ENCODE measurements around the gene FAM131B.
"Not testable (repeated sequence)": the region's sequence is repeated elsewhere in the genome, so short reads cannot be mapped to it uniquely, and the experiment has no call there.

The FAM131B gene

DNA sequence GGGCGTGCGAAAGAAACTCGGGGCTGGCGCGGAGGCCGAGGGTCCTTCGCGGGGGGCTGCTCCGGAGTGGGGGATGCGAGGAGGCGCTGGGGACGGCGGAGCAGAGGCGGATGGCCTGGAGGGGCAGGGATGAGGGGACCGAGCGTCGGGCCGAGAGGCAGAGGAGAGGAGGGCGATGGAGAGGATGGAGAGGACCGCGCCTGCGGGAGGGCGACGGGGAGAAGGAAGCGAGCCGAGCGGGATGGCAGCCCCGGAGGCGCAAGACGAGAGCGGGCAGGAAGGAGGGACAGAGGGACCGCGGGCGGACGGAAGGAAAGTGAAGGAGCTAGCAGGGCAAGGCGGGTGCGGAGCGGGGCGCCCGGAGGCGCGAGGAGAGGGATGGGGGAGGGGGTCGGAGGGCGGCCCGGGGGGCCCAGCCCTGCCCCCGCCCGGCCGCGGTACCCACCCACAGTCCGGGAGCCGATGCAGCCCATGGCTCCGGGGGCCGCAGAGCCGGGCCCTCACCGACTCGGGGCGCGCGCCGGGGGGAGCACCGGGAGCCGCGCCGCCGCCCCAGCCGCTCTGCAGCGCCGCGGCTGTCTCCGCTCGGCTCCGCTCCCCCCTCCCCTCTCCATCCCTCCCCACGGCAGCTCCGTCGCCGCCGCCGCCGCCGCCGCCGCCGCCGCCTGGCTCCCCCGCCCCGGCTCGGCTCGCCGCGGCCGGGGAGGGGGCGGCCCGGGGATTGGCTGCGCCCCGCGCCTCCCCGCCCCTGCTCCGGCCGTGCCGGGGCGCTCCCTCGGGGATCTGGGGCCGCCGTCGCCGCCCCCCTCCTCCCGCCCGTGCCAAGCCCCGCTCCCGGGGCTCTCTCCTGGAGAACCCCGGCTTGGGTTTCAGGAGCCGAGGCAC is at the start of gene FAM131B:
FAM131B (minus strand) TSS at position 583 of the 885 bp plus-strand sequence; CDS start at position 473, 110 bp downstream.
- no peak for DNase-seq (ENCODE audit: low read depth)

DNA sequence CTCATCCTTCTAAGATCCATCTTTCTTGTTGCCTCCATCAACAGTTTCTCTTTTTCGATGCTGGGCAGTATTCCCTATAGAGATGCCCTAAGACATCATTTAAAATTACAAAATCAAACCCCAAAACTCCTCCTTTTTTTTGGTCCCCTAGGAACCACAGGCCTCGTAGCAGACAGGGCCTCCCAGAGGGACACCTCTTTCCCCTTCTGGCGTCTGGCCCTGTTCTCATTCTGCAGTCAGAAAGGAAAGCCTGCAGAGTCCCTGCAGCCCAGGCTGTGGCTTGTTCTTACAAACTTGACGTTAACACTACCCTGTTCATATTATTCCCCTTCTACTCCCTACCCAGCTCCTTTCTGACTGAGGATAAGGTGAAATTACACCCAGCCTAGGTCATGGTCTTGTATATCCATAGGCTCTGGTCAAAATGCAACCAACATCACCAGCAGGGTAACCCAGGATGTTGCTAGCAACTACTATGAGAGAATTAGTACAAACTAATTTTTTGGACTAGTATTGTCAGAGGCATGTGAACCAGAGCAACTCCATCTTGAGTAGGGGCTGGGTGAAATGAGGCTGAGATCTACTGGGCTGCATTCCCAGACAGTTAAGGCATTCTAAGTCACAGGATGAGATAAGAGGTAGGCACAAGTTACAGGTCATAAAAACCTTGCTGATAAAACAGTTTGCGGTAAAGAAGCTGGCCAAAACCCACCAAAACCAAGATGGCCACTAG is 49.6 kb upstream of the FAM131B start:
- DNase-seq (ENCODE audit: low read depth): no peak

DNA sequence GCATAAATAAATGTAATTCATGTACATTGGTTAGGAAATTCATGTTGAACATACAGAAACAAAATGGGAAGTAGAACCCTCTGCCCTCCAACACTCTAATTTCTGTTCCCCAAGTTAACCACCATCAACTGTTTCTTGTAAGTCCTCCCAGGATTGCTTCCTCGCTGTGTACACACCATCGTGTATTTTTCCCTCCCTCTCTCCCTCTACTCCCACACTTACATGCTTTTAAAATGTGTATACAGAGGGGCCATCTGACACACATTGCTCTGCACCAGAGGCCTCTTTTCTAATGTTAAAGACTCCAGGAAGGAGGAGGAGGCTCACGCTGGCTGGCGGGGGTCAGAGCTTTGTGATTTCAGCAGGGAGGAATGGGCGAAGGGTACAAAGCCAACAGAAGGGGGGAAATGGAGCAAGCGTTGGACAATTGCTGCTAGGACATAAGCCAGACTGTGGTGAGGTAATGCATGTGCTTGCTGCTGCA is 48.0 kb upstream of the FAM131B start:
- no peak for DNase-seq (ENCODE audit: low read depth)

DNA sequence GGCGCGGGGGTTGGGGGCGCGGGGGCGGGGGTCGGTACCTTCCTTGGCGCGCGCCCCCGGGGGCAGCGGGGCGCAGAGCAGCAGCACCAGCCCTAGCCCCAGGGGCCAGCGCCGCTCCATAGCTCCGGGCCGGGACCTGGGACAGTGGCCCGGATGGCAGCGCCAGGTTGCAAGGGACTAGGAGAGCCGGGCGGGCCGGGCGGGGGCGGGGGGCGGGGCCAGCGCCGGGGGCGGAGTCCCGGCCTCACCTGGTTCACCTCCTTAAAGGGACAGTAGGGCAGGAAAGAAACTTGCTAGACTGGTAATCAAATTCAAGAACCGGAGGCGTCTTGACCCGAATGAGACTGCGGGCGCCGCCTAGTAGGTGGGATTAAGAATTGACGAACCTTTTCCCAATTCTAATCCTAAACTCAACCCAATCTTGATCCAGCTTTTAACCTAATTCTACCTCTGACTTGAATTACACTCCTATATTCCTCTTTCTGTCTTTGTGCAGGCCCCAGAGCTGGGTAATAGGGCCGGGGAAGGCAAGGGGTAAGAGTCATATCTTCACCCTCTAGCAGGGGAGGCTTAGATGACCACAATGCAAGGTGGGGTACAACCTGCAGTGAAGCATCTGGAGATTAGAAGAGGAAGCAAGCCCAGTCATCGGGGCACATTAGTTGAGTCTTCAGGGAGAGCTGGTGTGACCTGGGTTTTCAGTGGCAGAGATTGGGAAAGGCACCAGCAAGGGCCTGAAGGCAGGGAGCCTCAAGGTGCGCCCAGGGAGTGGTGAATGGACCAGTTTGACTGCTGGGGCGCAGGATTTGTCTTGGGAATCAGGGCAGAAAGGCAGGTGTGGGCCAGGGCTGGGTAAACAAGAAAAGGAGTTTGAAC is 46.4 kb upstream of the FAM131B start, which contains the start of gene EPHA1:
EPHA1 (minus strand) TSS at position 171 of the 876 bp plus-strand sequence; CDS start at position 120, 51 bp downstream.
- DNase-seq (ENCODE audit: low read depth): no peak

DNA sequence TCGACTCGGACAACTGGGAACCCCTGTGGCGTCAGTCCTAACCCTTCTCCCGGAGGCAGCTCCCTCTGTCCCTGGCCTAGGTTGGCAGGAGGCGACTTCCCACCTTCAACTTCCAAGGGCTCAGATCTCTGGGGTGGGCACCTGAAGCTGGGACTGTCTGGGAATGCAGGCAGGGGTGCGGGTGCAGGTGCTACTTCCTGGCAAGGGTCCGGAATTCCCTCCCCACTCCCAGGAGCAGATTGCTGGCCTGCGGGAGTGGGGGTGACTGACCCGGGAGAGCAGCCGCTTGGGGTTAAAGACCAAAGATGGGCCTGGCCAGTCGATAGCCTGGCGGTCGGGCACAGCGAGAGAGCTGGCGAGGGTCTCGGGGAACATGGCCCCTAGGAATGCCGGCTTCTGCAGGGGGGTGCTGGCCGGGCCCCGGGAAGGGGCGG is 45.8 kb upstream of the FAM131B start:
- DNase-seq (ENCODE audit: low read depth): no peak

DNA sequence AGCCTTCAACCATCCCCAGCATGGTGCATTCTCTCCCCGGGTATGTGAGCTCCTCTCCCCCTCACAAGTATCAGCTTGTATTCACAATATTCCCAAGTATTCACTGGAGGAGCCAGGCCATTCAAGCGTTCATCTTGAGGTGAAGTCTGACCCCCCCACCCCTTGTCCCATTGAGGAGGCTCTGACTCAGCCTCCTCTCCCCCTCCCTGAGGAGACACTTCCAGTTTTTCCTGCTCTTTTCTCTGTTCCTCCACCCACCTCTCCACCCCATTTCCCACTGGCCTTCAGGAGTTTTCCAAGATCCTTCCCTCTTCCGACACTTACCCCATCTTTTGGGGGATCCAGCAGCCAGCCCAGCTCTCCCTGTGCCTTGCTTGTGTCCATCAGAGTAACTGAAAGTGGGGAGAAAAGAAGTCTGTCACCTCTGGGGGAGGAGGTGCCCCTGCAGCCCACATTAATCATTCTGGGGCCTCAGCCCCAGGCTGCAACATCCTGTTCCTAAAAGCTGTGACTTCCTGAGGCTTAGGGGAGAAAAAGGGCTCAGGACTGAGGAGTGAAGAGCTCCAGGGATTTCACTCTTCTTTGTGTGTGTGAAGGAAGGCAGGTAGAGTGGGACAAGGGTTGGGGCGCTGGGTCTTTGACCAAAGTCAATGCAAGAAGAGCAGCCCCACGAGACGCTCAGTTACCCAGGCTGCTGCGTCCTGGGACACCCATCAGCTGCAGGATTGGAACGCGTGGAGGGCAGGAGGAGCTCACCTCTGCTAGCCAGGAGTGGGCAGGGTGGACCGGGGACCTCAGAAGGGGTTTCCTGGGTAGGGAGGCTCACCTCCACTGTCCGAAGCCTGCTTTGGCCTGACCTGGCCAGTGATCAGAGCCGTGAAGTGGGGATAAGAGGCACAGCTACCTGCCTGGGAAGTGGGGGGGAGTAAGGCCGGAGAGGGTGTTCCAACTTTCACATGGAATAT is 45.1 kb upstream of the FAM131B start:
- no peak for DNase-seq (ENCODE audit: low read depth)

DNA sequence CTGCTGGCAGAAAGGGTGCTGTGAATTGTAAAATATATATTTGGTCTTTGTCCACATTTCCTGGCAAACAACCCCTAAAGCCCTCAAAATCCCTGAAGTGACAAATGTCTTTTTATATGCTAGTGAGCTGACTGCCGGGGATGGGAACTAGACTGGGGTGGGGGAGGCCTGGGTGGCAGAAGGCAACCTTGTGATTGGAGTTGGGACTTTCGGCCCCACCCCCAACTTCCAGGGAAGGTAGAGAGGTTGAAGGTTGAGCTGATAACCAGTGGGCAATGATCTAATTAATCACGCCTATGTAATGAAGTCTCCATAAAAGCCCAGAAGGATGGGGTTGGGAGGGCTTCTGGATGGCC is 43.5 kb upstream of the FAM131B start:
- DNase-seq (ENCODE audit: low read depth): no peak

DNA sequence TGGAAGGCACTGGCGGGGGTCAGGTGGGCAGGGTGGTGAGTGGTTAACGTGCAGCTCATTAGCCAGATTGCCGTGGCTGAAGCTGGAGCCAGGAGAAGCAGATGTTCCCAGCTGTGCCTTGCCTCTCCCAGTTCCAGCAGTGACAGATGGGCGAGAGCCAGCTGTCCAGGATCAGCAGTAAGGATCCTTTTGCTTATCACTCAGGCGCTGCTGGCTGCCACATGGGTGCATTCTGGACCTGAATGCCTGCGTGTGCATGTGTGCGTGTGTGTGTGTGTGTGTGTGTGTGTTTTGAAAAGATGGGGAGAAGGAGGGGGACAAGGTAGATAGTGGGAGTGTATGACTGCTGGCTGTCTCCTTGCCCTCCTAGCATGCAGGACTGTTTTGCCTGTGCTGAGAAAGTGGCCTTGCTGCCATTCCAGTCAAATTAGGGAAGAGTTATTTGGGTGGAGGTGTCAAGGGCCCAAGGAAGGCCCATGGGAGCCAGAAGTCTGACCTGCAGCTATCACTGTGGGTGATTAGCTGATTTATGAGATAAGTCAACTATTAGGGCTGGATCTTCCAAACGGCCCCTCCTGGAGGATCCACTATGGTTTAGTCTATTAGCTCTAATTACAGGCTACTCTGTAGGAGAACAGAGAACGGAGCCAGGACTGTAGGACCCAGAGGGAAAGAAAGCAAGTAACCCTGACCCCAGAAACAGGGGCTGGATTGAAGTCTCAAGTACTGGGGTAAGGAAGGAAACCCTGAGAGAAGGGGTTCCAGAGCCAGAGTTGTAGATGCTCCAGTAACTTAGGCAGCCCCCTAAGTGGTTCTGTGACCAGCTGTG is 42.9 kb upstream of the FAM131B start:
- DNase-seq (ENCODE audit: low read depth): no peak

DNA sequence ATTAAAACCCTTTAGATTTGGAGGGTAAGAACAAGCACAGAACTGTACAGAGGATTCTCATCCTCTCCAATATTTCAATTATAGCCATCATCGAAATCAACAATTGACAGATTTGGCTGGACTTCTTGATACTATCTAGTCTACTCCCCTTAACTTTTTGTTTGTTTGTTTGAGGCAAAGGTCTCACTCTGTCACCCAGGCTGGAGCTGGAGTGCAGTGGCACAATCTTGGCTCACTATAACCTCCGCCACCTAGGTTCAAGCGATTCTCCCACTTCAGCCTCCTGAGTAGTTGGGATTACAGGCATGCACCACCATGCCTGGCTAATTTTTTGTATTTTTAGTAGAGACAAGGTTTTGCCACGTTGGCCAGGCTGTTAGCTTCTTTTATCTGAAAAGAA is 39.7 kb upstream of the FAM131B start:
- DNase-seq (ENCODE audit: low read depth): not testable (repeated sequence)

DNA sequence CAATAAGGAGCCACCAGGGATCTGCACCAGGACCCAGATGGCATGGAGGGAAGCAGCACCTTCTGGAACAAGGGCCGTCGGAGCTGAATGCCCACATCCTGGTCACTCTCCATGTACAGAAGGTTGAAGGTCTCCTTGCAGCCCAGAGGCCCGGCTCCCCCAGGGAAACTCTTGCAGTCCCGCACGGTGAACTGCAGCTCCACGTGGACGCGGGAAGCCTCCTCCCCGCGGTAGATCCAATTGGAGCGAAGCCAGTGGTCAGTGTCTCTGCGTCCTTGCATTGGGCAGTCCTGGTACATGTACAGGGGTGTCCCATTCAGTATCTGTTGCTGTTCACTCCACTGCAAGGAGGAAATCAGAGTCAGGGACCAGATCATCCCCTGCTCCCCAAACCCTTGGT is 38.8 kb upstream of the FAM131B start:
- DNase-seq (ENCODE audit: low read depth): no peak

DNA sequence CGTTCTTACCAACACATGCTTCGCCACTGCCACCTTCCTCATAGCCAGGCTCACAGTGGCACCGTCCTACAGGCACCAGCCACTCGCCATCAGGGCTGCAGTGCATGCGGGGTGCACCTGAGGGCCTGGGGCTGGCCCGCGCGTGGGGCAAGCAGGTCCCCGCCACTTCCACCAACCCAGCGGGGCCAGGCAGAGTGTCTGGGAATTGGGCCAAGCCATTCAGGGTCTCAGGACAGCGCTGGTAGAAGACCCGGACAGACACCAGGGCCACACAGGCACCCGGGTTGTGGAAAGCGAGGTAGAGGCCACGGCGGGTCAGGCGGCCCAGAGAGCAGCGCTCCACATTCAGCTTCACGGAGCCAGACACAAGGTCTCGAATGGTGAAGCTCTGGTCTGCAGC is 37.1 kb upstream of the FAM131B start:
- no peak for DNase-seq (ENCODE audit: low read depth)

DNA sequence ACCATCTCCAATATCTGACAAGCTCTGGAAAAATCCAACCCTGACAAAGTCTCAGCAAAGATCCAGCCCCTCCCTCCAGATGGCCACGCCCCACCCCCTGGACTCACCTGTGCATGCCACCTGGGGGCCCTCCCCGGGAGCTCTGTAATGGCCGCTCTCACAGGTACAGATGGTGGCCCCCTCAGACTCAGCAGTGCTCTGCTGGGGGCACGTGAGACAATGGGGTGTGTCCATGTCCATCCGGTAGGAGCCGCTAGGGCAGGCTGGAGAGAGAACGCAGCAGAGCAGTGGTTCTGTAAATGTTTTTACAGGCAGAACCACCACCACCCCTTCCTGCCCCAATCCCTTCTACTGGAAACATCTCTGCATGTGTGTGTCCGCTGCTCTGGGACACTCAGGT is 36.6 kb upstream of the FAM131B start:
- no peak for DNase-seq (ENCODE audit: low read depth)

DNA sequence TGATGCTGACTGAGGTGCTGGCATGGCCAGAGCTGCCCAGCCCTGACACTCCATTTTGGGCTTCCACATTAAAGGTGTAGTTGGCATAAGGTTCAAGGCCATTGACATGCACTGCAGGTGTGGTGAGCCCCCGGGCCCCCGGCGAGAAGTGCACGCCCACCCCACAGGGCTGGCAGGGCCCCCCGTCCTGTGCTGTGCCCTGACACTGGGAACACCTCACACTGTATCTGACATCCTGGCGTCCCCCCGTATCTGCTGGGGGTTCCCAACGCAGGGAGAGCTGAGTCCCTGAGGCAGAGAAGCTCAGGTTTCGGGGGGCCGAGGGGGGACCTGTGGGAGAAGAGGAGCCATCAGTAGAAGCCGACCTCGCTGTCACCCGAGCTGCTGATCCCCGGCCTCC is 36.1 kb upstream of the FAM131B start:
- no peak for DNase-seq (ENCODE audit: low read depth)

DNA sequence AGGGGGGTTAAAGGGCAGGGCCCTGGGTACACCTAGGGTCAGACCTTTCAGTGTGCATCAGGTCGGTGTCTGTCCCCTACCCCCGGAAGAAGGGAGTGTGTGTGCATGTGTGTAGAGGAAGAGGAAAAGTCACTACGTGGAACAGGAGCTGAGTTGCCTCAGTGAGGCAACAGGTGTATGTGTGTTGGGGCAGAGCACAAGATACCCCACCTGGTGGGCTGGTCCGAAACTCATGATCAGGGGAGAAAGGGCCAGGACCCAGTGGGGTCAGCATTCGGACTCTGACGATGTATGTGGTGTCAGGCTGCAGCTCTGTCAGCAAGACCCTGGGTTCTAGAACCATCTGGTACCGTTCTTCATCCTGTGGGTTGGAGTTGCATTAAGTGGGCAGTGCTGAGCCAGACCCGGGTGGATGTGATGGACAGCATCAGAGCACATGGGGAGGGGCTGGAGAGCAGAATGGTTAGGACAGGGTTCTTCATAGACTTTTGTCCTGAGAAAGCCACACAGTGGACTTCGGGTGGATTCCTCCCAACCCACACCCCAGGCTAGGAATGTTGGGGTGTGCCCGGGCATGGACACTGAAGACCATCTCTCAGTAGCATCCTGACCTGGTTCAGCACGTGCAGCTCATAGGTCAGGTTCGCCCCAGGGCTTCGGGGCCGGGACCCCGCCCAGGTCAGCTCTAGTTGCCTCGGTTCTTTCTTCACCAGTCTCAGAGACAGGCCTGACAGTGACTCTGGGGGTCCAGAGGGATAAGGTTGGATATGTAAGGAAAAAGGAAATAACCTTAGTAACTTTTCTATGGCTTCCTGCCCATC is 35.4 kb upstream of the FAM131B start:
- DNase-seq (ENCODE audit: low read depth): no peak

DNA sequence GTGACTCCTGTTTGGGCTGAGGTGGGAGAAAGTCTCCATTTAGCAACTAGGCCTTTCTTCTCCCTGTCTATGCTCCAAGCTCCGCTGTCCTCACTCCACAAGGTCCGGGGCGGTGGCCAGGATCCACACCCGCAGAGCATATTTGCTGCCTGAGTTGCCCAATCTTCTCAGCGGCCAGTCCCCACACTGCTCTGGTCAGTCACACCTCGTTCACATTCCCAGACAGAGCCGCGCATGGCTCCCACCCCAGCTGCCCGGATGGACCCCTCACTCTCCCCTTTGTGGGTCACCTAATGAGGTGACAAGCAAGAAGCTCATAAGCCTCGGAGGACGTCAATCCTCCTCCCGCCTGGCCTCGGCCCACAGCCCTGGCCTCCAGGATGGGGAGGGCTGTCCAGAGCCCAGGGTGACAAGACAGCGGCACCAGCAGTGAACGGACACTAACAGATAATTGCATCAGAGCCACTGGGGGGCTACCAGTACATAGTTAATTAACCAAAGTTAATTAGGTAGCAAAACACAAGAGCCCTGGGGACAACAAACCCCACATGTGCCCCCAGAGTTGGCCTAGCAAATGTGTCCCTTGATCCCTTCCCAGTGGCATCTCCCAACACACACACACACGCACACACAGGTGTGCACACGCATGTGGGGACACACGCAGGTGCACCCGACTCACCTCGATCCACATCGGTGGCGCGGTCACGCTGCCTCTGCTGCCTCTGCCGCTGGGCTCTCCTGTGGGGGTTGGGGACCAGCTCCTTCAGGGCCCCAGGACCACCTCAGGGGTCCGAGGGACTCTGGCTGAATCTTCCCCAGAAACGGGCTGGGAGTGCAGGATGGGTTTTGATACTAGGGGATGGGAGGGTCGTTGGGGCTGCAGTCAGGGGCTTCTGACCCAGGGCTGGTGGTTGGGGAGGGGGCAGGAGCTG is 34.4 kb upstream of the FAM131B start:
- DNase-seq (ENCODE audit: low read depth): no peak

DNA sequence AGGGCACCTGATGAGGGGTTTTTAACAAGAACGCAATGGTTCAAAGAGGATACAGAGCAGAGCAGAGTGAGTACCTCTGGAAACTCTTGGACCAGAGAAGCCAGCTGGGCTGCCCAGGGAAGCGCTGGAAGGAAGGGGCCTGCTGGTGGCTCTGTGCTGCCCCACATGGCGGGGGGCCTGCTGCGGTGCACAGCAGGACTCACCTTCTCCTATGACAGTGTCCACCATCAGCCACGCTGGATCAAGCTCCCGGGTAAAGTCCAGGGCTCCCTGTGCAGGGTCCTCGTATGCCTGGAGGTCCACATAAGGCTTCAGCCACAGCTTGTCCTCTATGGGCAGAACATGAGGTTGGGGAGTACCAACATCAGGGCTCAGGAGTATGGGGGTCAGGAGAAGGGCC is 33.7 kb upstream of the FAM131B start:
- DNase-seq (ENCODE audit: low read depth): no peak

DNA sequence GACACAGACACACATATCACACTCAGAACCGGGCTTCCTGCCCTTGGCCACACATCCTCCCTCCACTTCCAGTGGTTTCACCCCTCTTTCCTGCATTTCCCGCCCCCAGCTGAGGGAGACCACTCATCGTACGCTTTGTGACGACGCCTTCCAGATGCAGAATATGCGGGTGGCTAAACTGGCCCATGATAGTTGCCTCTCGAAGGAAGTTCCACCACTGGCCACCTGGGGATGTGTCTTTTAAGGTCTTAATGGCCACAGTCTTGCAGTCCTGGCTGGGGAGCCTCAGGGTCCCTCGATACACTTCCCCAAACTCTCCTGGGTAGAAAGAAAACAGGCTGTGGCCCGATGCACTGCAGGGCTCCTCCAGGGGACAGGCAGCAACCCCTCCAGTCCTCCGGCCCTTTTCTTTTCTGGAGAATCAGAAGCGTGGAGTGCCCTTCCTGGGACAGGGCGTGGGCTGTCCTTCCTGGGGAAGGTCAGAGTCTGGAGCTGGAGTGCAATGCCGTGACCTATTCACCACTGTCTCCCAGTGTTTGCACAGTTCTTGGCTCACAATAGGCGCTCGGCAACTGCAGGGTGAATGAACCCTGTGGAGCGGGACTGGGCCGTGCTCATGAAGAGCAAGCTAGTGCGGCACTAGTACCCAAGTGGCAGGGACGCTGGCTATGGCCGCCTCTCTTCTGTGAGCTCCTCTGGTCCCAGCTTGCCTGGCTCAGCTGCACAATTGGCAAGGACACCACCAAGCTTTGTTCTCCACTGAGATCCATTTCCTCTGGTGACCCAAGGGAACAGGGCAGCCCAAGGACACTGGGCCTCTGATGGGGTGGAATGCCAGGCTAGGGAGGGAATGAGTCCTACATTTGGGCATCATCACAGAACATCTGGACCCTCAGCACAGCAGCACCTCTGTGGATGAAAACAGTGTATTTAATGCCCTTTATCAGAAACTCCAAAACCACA is 33.0 kb upstream of the FAM131B start:
- no peak for DNase-seq (ENCODE audit: low read depth)

Measured in GM04504 (cell line).